Right lobe of liver (tissue), 4 donors: Measurements from ENCODE around the gene NUP58.

Experiments
- POLR2A ChIP-seq: fragments of 450-650 bp; IDR thresholded peaks from one replicate; pipeline ENCODE4 v1.6.1; 2017; ENCODE audit warnings: antibody characterized with exemption, mild to moderate bottlenecking
- TF ChIP-seq, protein P1 (sequence below), 4 donors: fragments of 200-600 bp in 3 of 4; fragments of 450-650 bp in 1 of 4; IDR thresholded peaks; one replicate each; pipeline versions ENCODE4 v1.5.1 to v1.8.0; 2016 to 2022; ENCODE audit warnings: antibody characterized with exemption in 4 of 4, mild to moderate bottlenecking in 2 of 4
- donor health status: DM: no; HTN: no; CAD: no.
- donor health status: DM: no; HTN: no; CAD: no.
- donor health status: DM: no; HTN: yes; CAD: no.

DNA sequence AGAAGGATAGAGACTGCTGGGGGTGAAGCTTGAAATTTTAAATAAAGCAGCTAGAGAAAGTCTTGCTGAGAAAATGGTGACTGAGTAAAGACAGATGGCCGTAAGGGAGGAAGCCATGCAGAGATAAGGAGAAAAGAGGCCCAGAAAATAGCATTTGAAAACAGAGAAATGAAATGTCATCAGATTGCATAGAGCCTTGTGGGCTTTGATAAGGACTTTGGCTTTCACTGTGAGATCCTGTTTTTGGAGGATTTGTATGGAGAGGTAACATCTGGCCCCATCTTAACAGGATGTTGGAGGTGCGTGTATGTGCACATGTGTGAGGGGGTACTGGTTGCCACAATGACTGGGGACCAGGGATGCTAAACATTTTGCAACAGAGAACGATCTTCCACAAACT lies 50.8 kb downstream of the NUP58 start:
- no peak for TF ChIP-seq POLR2A
- TF ChIP-seq, protein P1, sequence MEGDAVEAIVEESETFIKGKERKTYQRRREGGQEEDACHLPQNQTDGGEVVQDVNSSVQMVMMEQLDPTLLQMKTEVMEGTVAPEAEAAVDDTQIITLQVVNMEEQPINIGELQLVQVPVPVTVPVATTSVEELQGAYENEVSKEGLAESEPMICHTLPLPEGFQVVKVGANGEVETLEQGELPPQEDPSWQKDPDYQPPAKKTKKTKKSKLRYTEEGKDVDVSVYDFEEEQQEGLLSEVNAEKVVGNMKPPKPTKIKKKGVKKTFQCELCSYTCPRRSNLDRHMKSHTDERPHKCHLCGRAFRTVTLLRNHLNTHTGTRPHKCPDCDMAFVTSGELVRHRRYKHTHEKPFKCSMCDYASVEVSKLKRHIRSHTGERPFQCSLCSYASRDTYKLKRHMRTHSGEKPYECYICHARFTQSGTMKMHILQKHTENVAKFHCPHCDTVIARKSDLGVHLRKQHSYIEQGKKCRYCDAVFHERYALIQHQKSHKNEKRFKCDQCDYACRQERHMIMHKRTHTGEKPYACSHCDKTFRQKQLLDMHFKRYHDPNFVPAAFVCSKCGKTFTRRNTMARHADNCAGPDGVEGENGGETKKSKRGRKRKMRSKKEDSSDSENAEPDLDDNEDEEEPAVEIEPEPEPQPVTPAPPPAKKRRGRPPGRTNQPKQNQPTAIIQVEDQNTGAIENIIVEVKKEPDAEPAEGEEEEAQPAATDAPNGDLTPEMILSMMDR (IDR thresholded peaks at IDR 0.05): no peak
